ENCODE data around the gene RAB4A. TPM values are rescaled to one million over a fixed set of nuclear protein-coding genes. Genes with fewer than 3 reads are reported as not detected.

RAB4A gene
- total RNA-seq, 2 experiments from 2014 or later = 26.7 to 28.7 TPM

GRCh38 chr1:229319487-229319886 lies 48.6 kb downstream of the RAB4A start:
- peaks cover 32% of the 10 kb centered on the region for H3K36me3 ChIP-seq (ENCODE audit: insufficient read depth, low read length)
- H3K9me3 Mint-ChIP-seq = no peaks in the 10 kb centered on the region

GRCh38 chr1:229323201-229323600 lies 52.3 kb downstream of the RAB4A start:
- Histone ChIP-seq H3K9me3 (ENCODE audit: control insufficient read depth in 1 of 2, insufficient read depth in 1 of 2, low read length in 2 of 2) (no peaks in the 10 kb centered on the region), H3K4me3 (ENCODE audit: low read length) (no peak overlapping the region), H3K36me3 (ENCODE audit: insufficient read depth, low read length) (peaks cover 40% of the 10 kb centered on the region), H3K4me1 (ENCODE audit: insufficient read depth, low read length) (peaks cover 12% of the 10 kb centered on the region), H3K27me3 (ENCODE audit: control insufficient read depth in 1 of 2, insufficient read depth in 2 of 2, low read length in 2 of 2) (no peaks in the 10 kb centered on the region), H3K27ac (ENCODE audit: low read depth in 1 of 2, low read length in 2 of 2) (no peak overlapping the region)
- no peaks in the 10 kb centered on the region for H3K9me3 Mint-ChIP-seq
- intact Hi-C loops (cut with DNase I, micrococcal nuclease) = no loop called here
- DNase-seq = no peak
- ChIA-PET CTCF (no interaction called here), POLR2A (no interaction called here)
- no peak for TF ChIP-seq CTCF (IDR thresholded peaks at IDR 0.05)
- no peak overlapping the region for H3K27ac Mint-ChIP-seq
- peaks cover 60% of the 10 kb centered on the region for H3K36me3 Mint-ChIP-seq (ENCODE audit: low read depth)
- no peak for ATAC-seq (ENCODE audit: poor library complexity)
- H3K4me1 Mint-ChIP-seq (ENCODE audit: low read depth) = peaks cover 10% of the 10 kb centered on the region
- no peak overlapping the region for H3K4me3 Mint-ChIP-seq
- H3K27me3 Mint-ChIP-seq = no peaks in the 10 kb centered on the region

More at GRCh38 chr1:229319487-229319886, 48.6 kb downstream of the RAB4A start:
- Histone ChIP-seq H3K4me1 (ENCODE audit: insufficient read depth, low read length) (no peaks in the 10 kb centered on the region), H3K27ac (ENCODE audit: low read depth in 1 of 2, low read length in 2 of 2) (no peak overlapping the region), H3K27me3 (ENCODE audit: control insufficient read depth in 1 of 2, insufficient read depth in 2 of 2, low read length in 2 of 2) (no peaks in the 10 kb centered on the region), H3K9me3 (ENCODE audit: control insufficient read depth in 1 of 2, insufficient read depth in 1 of 2, low read length in 2 of 2) (no peaks in the 10 kb centered on the region), H3K4me3 (ENCODE audit: low read length) (no peak overlapping the region)
- ATAC-seq (ENCODE audit: poor library complexity) (no peak), DNase-seq (no peak)
- no peak for TF ChIP-seq CTCF (IDR thresholded peaks at IDR 0.05)
- H3K4me1 Mint-ChIP-seq (ENCODE audit: low read depth) = no peaks in the 10 kb centered on the region
- ChIA-PET POLR2A (interaction anchor here (0.6 to 2.3 kb wide), 2 partner anchors 23 to 572 kb away, joined by 3 to 7 read pairs; partner anchors contain the start of gene CCSAP), CTCF (no interaction called here)
- H3K36me3 Mint-ChIP-seq (ENCODE audit: low read depth) = peaks cover 38% of the 10 kb centered on the region
- no peaks in the 10 kb centered on the region for H3K27me3 Mint-ChIP-seq
- no peak overlapping the region for H3K4me3 Mint-ChIP-seq
- no peak overlapping the region for H3K27ac Mint-ChIP-seq
- intact Hi-C loops (cut with DNase I, micrococcal nuclease) = no loop called here

- ATAC-seq (ENCODE audit: poor library complexity) (no peak), DNase-seq (no peak)
- intact Hi-C loops (cut with DNase I, micrococcal nuclease) = no loop called here
- Histone ChIP-seq H3K4me1 (ENCODE audit: insufficient read depth, low read length) (peaks cover 12% of the 10 kb centered on the region), H3K9me3 (ENCODE audit: control insufficient read depth in 1 of 2, insufficient read depth in 1 of 2, low read length in 2 of 2) (no peaks in the 10 kb centered on the region), H3K27me3 (ENCODE audit: control insufficient read depth in 1 of 2, insufficient read depth in 2 of 2, low read length in 2 of 2) (no peaks in the 10 kb centered on the region), H3K36me3 (ENCODE audit: insufficient read depth, low read length) (peaks cover 37% of the 10 kb centered on the region), H3K4me3 (ENCODE audit: low read length) (no peak overlapping the region), H3K27ac (ENCODE audit: low read depth in 1 of 2, low read length in 2 of 2) (no peak overlapping the region)
- peaks cover 10% of the 10 kb centered on the region for H3K4me1 Mint-ChIP-seq (ENCODE audit: low read depth)
- no peak overlapping the region for H3K4me3 Mint-ChIP-seq
- ChIA-PET CTCF (interaction anchor here (1.0 kb wide), 1 partner anchor 11 kb away, joined by 3 read pairs; no protein-coding TSS in a partner anchor), POLR2A (interaction anchor here (0.6 to 0.7 kb wide), 2 partner anchors 11 to 22 kb away, joined by 3 read pairs; no protein-coding TSS in a partner anchor)
- no peak for TF ChIP-seq CTCF (IDR thresholded peaks at IDR 0.05)
- H3K27ac Mint-ChIP-seq = no peak overlapping the region
- H3K27me3 Mint-ChIP-seq = no peaks in the 10 kb centered on the region
- peaks cover 61% of the 10 kb centered on the region for H3K36me3 Mint-ChIP-seq (ENCODE audit: low read depth)
- H3K9me3 Mint-ChIP-seq = no peaks in the 10 kb centered on the region
These were observed 53.1 kb downstream of the RAB4A start for GRCh38 chr1:229323885-229324553.
